H1 (cell line): ENCODE results near the gene ISG15. TPM values are rescaled to one million over a fixed set of nuclear protein-coding genes. Genes with fewer than 3 reads are reported as not detected.

Experiments
- SP4 ChIP-seq: IDR thresholded peaks from 2 replicates; pipeline ENCODE4 v1.6.1; 2012; ENCODE audit warnings: low read length, inconsistent platforms
- polyA plus RNA-seq, 7 experiments: library from polyadenylated mRNA; depleted of rRNA in 3 of 7; stranded (reverse) in 5 of 7; unstranded in 2 of 7; fragments of >200 nt in 5 of 7; fragments of 200-250 nt in 2 of 7; gene quantifications; 1 replicate in 5 of 7; 2 replicates in 1 of 7; 4 replicates in 1 of 7; pipeline versions ENCODE4 v1.2.1 to v1.2.3, GENCODE V29; 2011 to 2013; ENCODE audit warnings: missing spikeins in 2 of 7, mixed read lengths in 2 of 7
- total RNA-seq: library from RNA; stranded (reverse); fragmentation: NEBNext Ultra II Directional; extraction: Animal tissue kit (Norgen Biotek cat#: 25700); gene quantifications from 2 replicates; pipeline ENCODE4 v1.2.1, GENCODE V29; 2021

Gene ISG15
- total and polyA plus RNA-seq, 2 of the 8 experiments (the other 6 are each of a cell fraction or from before 2014, with no cell fraction given): 29.3 to 121 TPM

DNA sequence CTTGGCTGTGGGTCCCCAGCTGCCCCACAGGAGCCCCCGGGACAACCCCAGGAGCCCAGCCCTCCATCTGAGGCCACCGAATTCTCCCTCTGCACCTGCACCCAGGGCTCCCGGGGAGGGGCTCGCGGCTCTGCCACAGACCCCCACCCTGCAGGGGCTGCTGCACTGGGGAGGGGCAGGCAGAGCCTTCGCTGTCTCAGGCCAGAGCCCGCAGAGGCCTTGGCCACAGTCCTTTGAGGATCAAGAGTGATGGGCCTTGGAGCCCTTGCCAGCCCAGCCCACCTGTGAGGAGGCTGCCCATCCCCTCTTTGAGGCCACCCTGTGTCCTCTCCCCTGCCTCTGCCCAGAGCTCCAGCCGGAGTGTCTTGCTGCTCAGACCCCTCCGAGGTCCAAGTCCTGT is 37.9 kb upstream of the ISG15 start (continued):
- no peak for TF ChIP-seq SP4
- TF ChIP-seq, all 59 proteins: peak for 0
